HG03460 (cell line): Measurements from ENCODE around the gene CLIP4.

Source experiments
- ATAC-seq: cut with Tn5 transposase; IDR thresholded peaks from one replicate; pipeline ENCODE4 v1.9.1; 2021; ENCODE audit not compliant: unreplicated experiment

Gene CLIP4

GRCh38 chr2:29186817-29187216, 71.6 kb downstream of the CLIP4 start:
- ATAC-seq = no peak

GRCh38 chr2:29187926-29188325, 72.7 kb downstream of the CLIP4 start:
- no peak for ATAC-seq

GRCh38 chr2:29189052-29189451, 73.8 kb downstream of the CLIP4 start:
- no peak for ATAC-seq

GRCh38 chr2:29191817-29192216, 76.6 kb downstream of the CLIP4 start:
- no peak for ATAC-seq

GRCh38 chr2:29192526-29192925, 77.3 kb downstream of the CLIP4 start:
- ATAC-seq = no peak

GRCh38 chr2:29193111-29193510, 77.9 kb downstream of the CLIP4 start:
- ATAC-seq = no peak

GRCh38 chr2:29193681-29194080, 78.5 kb downstream of the CLIP4 start:
- no peak for ATAC-seq

GRCh38 chr2:29195796-29196195, 80.6 kb downstream of the CLIP4 start:
- ATAC-seq = no peak

- peak; percentile 61 for ATAC-seq
Measured at GRCh38 chr2:29196792-29197788, 81.9 kb downstream of the CLIP4 start.

- ATAC-seq = no peak
Measured at GRCh38 chr2:29201979-29202378, 86.8 kb downstream of the CLIP4 start.

GRCh38 chr2:29202819-29203495, 87.7 kb downstream of the CLIP4 start:
- ATAC-seq = no peak

- no peak for ATAC-seq
Measured at GRCh38 chr2:29206941-29207340, 91.7 kb downstream of the CLIP4 start.

- no peak for ATAC-seq
Measured at GRCh38 chr2:29207352-29208148, 92.3 kb downstream of the CLIP4 start.

GRCh38 chr2:29209551-29209950, 94.3 kb downstream of the CLIP4 start:
- no peak for ATAC-seq

- ATAC-seq = no peak
Measured at GRCh38 chr2:29212009-29212408, 96.8 kb downstream of the CLIP4 start.

GRCh38 chr2:29213888-29214291, 98.7 kb downstream of the CLIP4 start:
- ATAC-seq = no peak

GRCh38 chr2:29215073-29215472, 99.9 kb downstream of the CLIP4 start:
- no peak for ATAC-seq

- no peak for ATAC-seq
Measured at GRCh38 chr2:29215739-29216608, 100.8 kb downstream of the CLIP4 start.

GRCh38 chr2:29216609-29216909, 101.3 kb downstream of the CLIP4 start:
- no peak for ATAC-seq

- ATAC-seq = no peak
Measured at GRCh38 chr2:29218071-29218470, 102.9 kb downstream of the CLIP4 start.
